ENCODE results near the gene PHLDB3. TPM values are rescaled to one million over a fixed set of nuclear protein-coding genes. Genes with fewer than 3 reads are reported as not detected.

PHLDB3 gene
- total and polyA plus RNA-seq, 2 donors (not counting 3 experiments of a cell fraction or from before 2014, with no cell fraction given), result 5.5 to 12.0 TPM

DNA sequence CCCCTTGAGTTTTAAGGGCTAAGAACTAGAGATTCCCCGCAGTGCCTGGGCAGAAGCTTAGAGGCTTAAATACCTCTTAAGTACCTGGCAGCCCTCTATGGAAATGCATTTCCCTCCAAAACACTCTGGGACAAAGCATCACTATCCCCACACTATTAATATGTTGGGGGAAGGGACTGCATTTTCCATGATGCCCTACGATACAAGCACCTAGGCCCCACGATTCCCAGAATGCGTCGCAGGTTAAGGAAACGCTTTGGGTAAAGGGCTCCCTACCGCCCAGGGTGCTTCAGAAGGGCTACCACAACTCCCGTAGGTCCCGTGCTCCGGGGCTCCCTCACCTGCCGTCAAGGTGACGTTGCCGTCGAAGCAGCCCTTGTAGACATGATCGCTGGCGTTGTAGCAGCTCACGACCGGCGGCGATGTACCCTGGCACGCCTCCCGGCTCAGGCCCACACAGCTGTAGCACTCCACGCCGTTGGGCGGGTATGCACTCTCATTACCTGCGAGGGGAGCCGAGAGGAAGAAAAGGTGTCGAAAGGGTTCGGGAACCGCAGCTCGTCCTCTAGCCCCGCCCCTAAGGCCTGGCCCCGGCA lies 41.7 kb downstream of the PHLDB3 start:
- Histone ChIP-seq H2AFZ (ENCODE audit: low read depth, low read length) (peak overlapping the region; percentile 79), H3K9ac (replicated peaks; ENCODE audit: extremely low read depth, insufficient read depth, low read length) (no peak overlapping the region), H3K4me1 (ENCODE audit: control insufficient read depth, extremely low read depth, insufficient read depth, low read length) (peaks cover 8% of the 10 kb centered on the region), H3K9me1 (replicated peaks; ENCODE audit: control insufficient read depth, extremely low read depth, insufficient read depth, low read length) (no peaks in the 10 kb centered on the region), H3K4me3 (replicated peaks in 1 of 3; ENCODE audit: insufficient read depth in 1 of 3, low read depth in 1 of 3, low read length in 3 of 3) (peak overlapping the region in 1 of 3 experiments; percentile 18), H3K36me3 (ENCODE audit: control insufficient read depth in 2 of 2, extremely low read depth in 1 of 2, insufficient read depth in 2 of 2, low read length in 2 of 2) (no peaks in the 10 kb centered on the region), H4K20me1 (replicated peaks; ENCODE audit: control insufficient read depth, extremely low read depth, insufficient read depth, low read length) (no peaks in the 10 kb centered on the region), H3K9me3 (replicated peaks; ENCODE audit: control insufficient read depth, insufficient read depth, low read length) (no peaks in the 10 kb centered on the region), H3K27me3 (ENCODE audit: control insufficient read depth in 2 of 2, insufficient read depth in 2 of 2, low read length in 2 of 2) (no peaks in the 10 kb centered on the region), H3K27ac (ENCODE audit: insufficient read depth, low read depth, low read length) (no peak overlapping the region), H3K4me2 (ENCODE audit: insufficient read depth, low read length) (peak overlapping the region; percentile 7), H3K79me2 (ENCODE audit: control insufficient read depth, insufficient read depth, low read length) (no peaks in the 10 kb centered on the region)
- TF ChIP-seq POLR2AphosphoS5 (IDR thresholded peaks at IDR 0.05; ENCODE audit: insufficient read depth, low read depth, low read length), result no peak
- TF ChIP-seq, protein P1, sequence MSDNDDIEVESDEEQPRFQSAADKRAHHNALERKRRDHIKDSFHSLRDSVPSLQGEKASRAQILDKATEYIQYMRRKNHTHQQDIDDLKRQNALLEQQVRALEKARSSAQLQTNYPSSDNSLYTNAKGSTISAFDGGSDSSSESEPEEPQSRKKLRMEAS (IDR thresholded peaks at IDR 0.05; ENCODE audit: insufficient read depth, insufficient read length), result no peak
- no peak for TF ChIP-seq EZH2 (IDR thresholded peaks at IDR 0.05; ENCODE audit: borderline replicate concordance, low read depth, low read length, severe bottlenecking)
- no peak for TF ChIP-seq MYC (IDR thresholded peaks at IDR 0.05; ENCODE audit: low read depth, low read length)
- TF ChIP-seq, protein P2, sequence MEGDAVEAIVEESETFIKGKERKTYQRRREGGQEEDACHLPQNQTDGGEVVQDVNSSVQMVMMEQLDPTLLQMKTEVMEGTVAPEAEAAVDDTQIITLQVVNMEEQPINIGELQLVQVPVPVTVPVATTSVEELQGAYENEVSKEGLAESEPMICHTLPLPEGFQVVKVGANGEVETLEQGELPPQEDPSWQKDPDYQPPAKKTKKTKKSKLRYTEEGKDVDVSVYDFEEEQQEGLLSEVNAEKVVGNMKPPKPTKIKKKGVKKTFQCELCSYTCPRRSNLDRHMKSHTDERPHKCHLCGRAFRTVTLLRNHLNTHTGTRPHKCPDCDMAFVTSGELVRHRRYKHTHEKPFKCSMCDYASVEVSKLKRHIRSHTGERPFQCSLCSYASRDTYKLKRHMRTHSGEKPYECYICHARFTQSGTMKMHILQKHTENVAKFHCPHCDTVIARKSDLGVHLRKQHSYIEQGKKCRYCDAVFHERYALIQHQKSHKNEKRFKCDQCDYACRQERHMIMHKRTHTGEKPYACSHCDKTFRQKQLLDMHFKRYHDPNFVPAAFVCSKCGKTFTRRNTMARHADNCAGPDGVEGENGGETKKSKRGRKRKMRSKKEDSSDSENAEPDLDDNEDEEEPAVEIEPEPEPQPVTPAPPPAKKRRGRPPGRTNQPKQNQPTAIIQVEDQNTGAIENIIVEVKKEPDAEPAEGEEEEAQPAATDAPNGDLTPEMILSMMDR (IDR thresholded peaks at IDR 0.05; ENCODE audit: extremely low read depth in 1 of 2, insufficient read depth in 1 of 2, low read depth in 1 of 2, low read length in 2 of 2), result no peak
- TF ChIP-seq POLR2A (IDR thresholded peaks at IDR 0.05; ENCODE audit: low read depth, low read length), result no peak
- TF ChIP-seq JUN (IDR thresholded peaks at IDR 0.05; ENCODE audit: borderline replicate concordance, insufficient read depth, insufficient read length, low read depth), result no peak
- no peak for TF ChIP-seq FOS (IDR thresholded peaks at IDR 0.05; ENCODE audit: borderline replicate concordance, insufficient read depth, low read length)
- TF ChIP-seq GATA2 (IDR thresholded peaks at IDR 0.05; ENCODE audit: insufficient read depth, insufficient read length, low read depth, low read length), result no peak
- intact Hi-C loops (cut with micrococcal nuclease), result loop anchor here (1.0 to 5.0 kb wide), 3 partner anchors 12 to 64 kb away; partner anchors contain the start of genes ETHE1 and PHLDB3
- no peak for FAIRE-seq
- ChIA-PET POLR2A (no interaction called here), CTCF (interaction anchor here (0.8 to 3.3 kb wide), 6 partner anchors 11 to 57 kb away, joined by 3 to 30 read pairs (median 8); partner anchors contain the start of gene PHLDB3)
- no TSS peak for BruUV-seq (replicated peaks)
- no peak for DNase-seq (ENCODE audit: low read depth, low spot score)
- dilution Hi-C loops (cut with MboI; ENCODE audit: extremely low pct_ligation_motif_present, low sequenced_read_pairs), result no loop called here
